ENCODE results near the gene ZNF79. TPM values are rescaled to one million over a fixed set of nuclear protein-coding genes. Genes with fewer than 3 reads are reported as not detected.

Gene ZNF79
- total RNA-seq, 1 donor = 11.9 TPM

DNA sequence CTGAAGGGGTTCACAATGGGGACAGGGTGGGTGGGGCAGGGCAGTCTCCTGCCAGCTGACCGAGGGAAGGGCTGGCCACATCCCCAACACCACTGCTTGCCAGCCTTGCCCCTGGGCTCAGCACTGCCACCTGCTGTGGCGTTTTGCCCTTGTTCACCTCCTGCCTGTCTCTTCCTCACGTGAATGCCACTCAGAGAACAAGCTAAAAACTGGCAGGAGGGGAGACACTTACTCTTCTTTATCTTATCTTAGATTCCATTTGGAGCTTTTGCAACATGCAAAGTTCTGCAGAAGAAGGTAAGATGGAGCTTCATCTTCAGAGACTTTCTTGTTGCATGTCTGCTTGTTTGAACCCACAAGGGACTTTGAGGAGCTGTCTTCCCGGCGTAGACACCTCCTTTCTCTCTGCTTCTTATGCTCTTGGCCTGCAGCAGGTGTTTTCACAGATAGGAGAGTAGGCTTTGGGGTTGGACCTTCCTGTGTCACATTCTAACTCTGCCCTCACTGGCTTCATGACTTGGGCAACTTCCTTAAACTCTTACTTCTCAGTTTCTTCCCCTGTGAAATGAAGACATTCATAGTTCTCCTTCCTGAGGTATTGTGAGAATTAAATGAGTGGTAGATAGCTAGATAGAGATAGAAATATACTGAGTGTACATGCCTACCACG lies 31.3 kb downstream of the ZNF79 start:
- Histone ChIP-seq H3K4me3 (ENCODE audit: insufficient read depth, low read length) (no peak overlapping the region), H4K20me1 (ENCODE audit: insufficient read depth, low read length) (peaks cover 6% of the 10 kb centered on the region), H3K27ac (ENCODE audit: low read depth, low read length) (no peak overlapping the region), H2AFZ (ENCODE audit: low read length) (no peak overlapping the region), H3K27me3 (ENCODE audit: insufficient read depth, low read length) (no peaks in the 10 kb centered on the region), H3K9me3 (ENCODE audit: low read depth, low read length) (no peaks in the 10 kb centered on the region), H3K4me2 (ENCODE audit: insufficient read depth, low read length) (no peak overlapping the region), H3K36me3 (ENCODE audit: insufficient read depth, low read length) (peaks cover 29% of the 10 kb centered on the region), H3K4me1 (ENCODE audit: insufficient read depth, low read length) (peaks cover 9% of the 10 kb centered on the region), H3K79me2 (ENCODE audit: insufficient read depth, low read length) (peaks cover 24% of the 10 kb centered on the region)
- DNase-seq (ENCODE audit: insufficient read length, low spot score, missing footprints) = peak; percentile 71
- TF ChIP-seq, protein P1, sequence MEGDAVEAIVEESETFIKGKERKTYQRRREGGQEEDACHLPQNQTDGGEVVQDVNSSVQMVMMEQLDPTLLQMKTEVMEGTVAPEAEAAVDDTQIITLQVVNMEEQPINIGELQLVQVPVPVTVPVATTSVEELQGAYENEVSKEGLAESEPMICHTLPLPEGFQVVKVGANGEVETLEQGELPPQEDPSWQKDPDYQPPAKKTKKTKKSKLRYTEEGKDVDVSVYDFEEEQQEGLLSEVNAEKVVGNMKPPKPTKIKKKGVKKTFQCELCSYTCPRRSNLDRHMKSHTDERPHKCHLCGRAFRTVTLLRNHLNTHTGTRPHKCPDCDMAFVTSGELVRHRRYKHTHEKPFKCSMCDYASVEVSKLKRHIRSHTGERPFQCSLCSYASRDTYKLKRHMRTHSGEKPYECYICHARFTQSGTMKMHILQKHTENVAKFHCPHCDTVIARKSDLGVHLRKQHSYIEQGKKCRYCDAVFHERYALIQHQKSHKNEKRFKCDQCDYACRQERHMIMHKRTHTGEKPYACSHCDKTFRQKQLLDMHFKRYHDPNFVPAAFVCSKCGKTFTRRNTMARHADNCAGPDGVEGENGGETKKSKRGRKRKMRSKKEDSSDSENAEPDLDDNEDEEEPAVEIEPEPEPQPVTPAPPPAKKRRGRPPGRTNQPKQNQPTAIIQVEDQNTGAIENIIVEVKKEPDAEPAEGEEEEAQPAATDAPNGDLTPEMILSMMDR (IDR thresholded peaks at IDR 0.05; ENCODE audit: extremely low read depth, low read depth, low read length) = peak; percentile 22

DNA sequence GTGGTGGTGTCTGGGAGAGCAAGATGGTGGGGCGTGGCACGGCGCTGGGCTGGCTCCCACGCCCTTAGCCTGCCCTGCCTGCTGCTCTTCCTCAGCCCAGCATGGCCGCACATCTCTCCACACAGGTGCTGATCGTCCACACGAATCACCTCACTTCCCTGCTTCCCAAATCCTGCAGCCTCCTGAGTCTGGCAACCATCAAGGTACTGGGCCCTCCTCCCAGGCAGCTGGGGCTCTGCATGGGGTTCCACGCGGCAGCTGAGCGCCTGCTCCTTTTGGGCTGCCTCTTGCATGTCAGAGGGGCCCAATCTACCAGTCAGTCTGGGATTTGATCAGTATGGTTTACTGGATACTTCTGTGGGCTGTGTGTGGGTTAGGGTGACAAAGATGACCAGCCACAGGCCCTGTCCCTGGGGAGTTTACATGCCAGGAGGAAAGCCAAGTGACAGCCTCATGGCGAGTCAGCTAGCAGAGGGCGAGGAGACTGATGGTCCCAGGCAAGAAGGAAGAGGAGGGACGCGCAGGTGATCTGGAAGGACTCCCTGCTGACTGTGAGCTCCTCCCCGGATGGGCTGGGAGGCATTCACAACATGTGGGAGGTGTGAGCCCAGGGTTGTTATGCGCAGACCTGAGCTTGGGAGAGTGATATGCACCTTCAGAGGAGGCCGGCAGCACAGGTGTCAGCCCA lies 33.2 kb downstream of the ZNF79 start:
- H3K36me3 ChIP-seq (ENCODE audit: insufficient read depth, low read length) = peaks cover 42% of the 10 kb centered on the region
- no peak overlapping the region for H3K4me2 ChIP-seq (ENCODE audit: insufficient read depth, low read length)
- no peaks in the 10 kb centered on the region for H3K27me3 ChIP-seq (ENCODE audit: insufficient read depth, low read length)
- H4K20me1 ChIP-seq (ENCODE audit: insufficient read depth, low read length) = no peaks in the 10 kb centered on the region
- peaks cover 5% of the 10 kb centered on the region for H3K79me2 ChIP-seq (ENCODE audit: insufficient read depth, low read length)
- no peak overlapping the region for H3K4me3 ChIP-seq (ENCODE audit: insufficient read depth, low read length)
- peak; percentile 32 for DNase-seq (ENCODE audit: insufficient read length, low spot score, missing footprints)
- peaks cover 5% of the 10 kb centered on the region for H3K4me1 ChIP-seq (ENCODE audit: insufficient read depth, low read length)
- TF ChIP-seq, protein P1 (IDR thresholded peaks at IDR 0.05; ENCODE audit: extremely low read depth, low read depth, low read length) = no peak
- no peak overlapping the region for H3K27ac ChIP-seq (ENCODE audit: low read depth, low read length)
- no peaks in the 10 kb centered on the region for H3K9me3 ChIP-seq (ENCODE audit: low read depth, low read length)
- no peak overlapping the region for H2AFZ ChIP-seq (ENCODE audit: low read length)

DNA sequence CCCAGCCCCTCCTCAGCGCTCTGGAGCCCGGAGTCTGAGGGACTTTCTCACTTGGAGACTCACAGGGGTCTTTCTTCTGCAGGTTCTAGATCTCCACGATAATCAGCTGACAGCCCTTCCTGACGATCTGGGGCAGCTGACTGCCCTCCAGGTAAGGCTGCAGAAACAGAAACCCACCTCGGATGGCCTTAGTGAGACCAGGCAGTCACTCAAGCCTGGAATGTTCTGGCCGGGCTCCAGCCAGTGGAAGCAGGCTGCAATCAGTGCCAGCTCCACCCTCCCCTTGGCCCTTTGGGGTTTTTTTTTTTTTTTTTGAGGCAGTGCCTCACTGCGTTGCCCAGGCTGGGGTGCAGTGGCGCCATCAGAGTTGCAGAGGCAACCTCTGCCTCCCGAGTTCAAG lies 34.7 kb downstream of the ZNF79 start:
- TF ChIP-seq, protein P1 (IDR thresholded peaks at IDR 0.05; ENCODE audit: extremely low read depth, low read depth, low read length) = no peak
- Histone ChIP-seq H3K27ac (ENCODE audit: low read depth, low read length) (no peak overlapping the region), H3K36me3 (ENCODE audit: insufficient read depth, low read length) (peaks cover 50% of the 10 kb centered on the region), H3K79me2 (ENCODE audit: insufficient read depth, low read length) (no peaks in the 10 kb centered on the region), H3K4me2 (ENCODE audit: insufficient read depth, low read length) (no peak overlapping the region), H2AFZ (ENCODE audit: low read length) (no peak overlapping the region), H3K4me1 (ENCODE audit: insufficient read depth, low read length) (no peaks in the 10 kb centered on the region), H4K20me1 (ENCODE audit: insufficient read depth, low read length) (no peaks in the 10 kb centered on the region), H3K4me3 (ENCODE audit: insufficient read depth, low read length) (no peak overlapping the region), H3K9me3 (ENCODE audit: low read depth, low read length) (no peaks in the 10 kb centered on the region), H3K27me3 (ENCODE audit: insufficient read depth, low read length) (no peaks in the 10 kb centered on the region)
- DNase-seq (ENCODE audit: insufficient read length, low spot score, missing footprints) = peak; percentile 45

DNA sequence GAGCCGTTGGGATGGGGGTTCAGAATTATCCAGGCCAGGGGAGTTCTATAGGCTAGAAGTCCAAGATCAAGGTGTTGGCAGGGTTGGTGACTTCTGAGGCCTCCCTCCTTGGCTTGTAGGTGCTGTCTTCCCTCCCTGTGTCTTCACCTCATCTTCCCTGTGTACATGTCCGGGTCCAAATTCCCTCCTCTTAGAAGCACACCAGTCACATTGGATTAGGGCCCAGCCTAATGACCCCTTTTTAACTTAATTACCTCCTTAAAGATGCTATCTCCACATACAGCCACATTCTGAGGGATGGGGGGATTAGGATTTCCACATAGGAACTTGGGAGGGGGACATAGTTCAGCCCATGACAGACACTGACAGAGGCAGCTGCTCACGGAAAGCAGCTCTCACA lies 39.2 kb downstream of the ZNF79 start:
- peaks cover 54% of the 10 kb centered on the region for H3K36me3 ChIP-seq (ENCODE audit: insufficient read depth, low read length)
- H3K4me2 ChIP-seq (ENCODE audit: insufficient read depth, low read length) = peak overlapping the region; percentile 6
- no peaks in the 10 kb centered on the region for H3K27me3 ChIP-seq (ENCODE audit: insufficient read depth, low read length)
- H2AFZ ChIP-seq (ENCODE audit: low read length) = no peak overlapping the region
- no peaks in the 10 kb centered on the region for H3K4me1 ChIP-seq (ENCODE audit: insufficient read depth, low read length)
- TF ChIP-seq, protein P1 (IDR thresholded peaks at IDR 0.05; ENCODE audit: extremely low read depth, low read depth, low read length) = no peak
- H3K27ac ChIP-seq (ENCODE audit: low read depth, low read length) = no peak overlapping the region
- H3K9me3 ChIP-seq (ENCODE audit: low read depth, low read length) = no peaks in the 10 kb centered on the region
- H4K20me1 ChIP-seq (ENCODE audit: insufficient read depth, low read length) = no peaks in the 10 kb centered on the region
- peak; percentile 65 for DNase-seq (ENCODE audit: insufficient read length, low spot score, missing footprints)
- H3K4me3 ChIP-seq (ENCODE audit: insufficient read depth, low read length) = no peak overlapping the region
- no peaks in the 10 kb centered on the region for H3K79me2 ChIP-seq (ENCODE audit: insufficient read depth, low read length)

All from osteoblast (primary cell).